Forelimb muscle (tissue), 1 donor: ENCODE measurements around the gene TDRD6. TPM values are rescaled to one million over a fixed set of nuclear protein-coding genes. Genes with fewer than 3 reads are reported as not detected.
"Not testable (repeated sequence)": the region's sequence is repeated elsewhere in the genome, so short reads cannot be mapped to it uniquely, and the experiment has no call there.

ENCODE experiments used
- DNase-seq: peaks from one replicate; pipeline ENCODE4 v3.0.0-alpha.2; 2013; ENCODE audit warnings: low read depth
- polyA plus RNA-seq: library from polyadenylated mRNA; unstranded; fragments of 120-200 nt; gene quantifications from one replicate; pipeline ENCODE4 v1.2.1, GENCODE V29; 2013; ENCODE audit not compliant: insufficient read length

TDRD6 gene
- polyA plus RNA-seq, 1 donor = 0.90 TPM

DNA sequence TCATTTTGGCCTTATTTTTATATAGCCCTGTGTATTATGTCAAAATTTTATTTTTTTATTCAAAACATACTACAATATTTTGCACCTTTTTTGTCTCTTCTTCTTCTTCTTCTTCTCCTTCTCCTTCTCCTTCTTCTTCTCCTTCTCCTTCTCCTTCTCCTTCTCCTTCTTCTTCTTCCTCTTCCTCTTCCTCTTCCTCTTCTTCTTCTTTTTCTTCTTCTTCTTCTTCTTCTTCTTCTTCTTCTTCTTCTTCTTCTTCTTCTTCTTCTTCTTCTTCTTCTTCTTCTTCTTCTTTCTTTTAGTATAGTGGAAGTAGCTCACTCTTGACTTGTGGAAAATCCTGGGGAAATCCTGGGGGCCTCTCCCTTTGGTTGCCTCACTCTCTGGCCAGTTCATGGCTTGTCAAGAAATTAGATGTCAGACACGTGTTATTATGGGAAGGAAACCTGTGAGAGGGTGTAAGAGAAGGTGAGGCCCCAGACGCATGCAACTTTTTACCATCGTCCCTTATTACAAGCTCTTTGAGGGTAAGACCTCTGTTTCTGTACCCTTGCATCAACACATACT is 56.6 kb downstream of the TDRD6 start:
- not testable (repeated sequence) for DNase-seq

GRCh38 chr6:46745973-46746372 is 58.3 kb downstream of the TDRD6 start:
- DNase-seq = no peak

GRCh38 chr6:46746696-46747095 is 59.0 kb downstream of the TDRD6 start, which contains the start of gene ANKRD66:
TSS of gene ANKRD66 (plus strand) at chr6:46746933. CDS start at chr6:46751949, 5,016 bp downstream.
- no peak for DNase-seq

GRCh38 chr6:46748940-46749503 is 61.3 kb downstream of the TDRD6 start:
- no peak for DNase-seq

DNA sequence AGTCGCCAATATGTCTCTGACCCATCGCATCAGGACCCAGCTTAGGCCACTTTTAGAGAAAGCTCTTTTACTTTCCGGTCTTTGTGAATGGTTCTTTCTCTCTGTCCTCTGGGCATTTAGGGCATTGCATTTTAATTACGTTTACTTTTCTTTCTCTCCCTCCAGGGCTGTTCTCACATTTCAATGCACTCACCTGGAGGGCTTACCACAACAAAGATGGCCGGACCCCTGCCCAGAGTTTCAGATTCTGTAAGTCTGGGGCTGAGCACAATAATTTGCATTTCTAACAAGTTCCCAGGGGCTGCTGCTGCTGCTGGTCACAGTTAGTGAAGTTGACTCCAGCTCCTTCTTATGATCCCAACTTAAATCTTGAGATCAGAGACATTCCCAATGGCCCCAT is 62.0 kb downstream of the TDRD6 start:
- DNase-seq = no peak

- DNase-seq = no peak
Observed at GRCh38 chr6:46751658-46752057, 64.0 kb downstream of the TDRD6 start.

Other genes with a start within 250 kb of the TDRD6 start
- 4.7 TPM for gene RCAN2, start 196.4 kb upstream of the TDRD6 start, polyA plus RNA-seq
- 1.3 TPM for gene CYP39A1, start 35.1 kb upstream of the TDRD6 start, polyA plus RNA-seq
- 22.4 TPM for gene SLC25A27, start 34.9 kb upstream of the TDRD6 start, polyA plus RNA-seq
- gene PLA2G7, start 47.5 kb downstream of the TDRD6 start, polyA plus RNA-seq = 0.35 TPM
- gene ANKRD66, start 59.0 kb downstream of the TDRD6 start, polyA plus RNA-seq = 0.39 TPM
- not detected for gene MEP1A, start 105.5 kb downstream of the TDRD6 start, polyA plus RNA-seq
- gene ADGRF5, start 234.1 kb downstream of the TDRD6 start, polyA plus RNA-seq = 21.1 TPM